NT2/D1 (cell line): ENCODE results near the gene NAV2.

Source experiments
- SUZ12 ChIP-seq: IDR thresholded peaks from 2 replicates; pipeline ENCODE4 v1.6.1; 2011; ENCODE audit not compliant: insufficient read length, insufficient read depth; ENCODE audit errors: extremely low read depth
- YY1 ChIP-seq: IDR thresholded peaks from 2 replicates; pipeline ENCODE4 v1.6.1; 2011; ENCODE audit not compliant: insufficient read length, insufficient read depth
- ZNF274 ChIP-seq: IDR thresholded peaks from 2 replicates; pipeline ENCODE4 v1.6.1; 2011; ENCODE audit warnings: mild to moderate bottlenecking, low read depth, low read length

DNA sequence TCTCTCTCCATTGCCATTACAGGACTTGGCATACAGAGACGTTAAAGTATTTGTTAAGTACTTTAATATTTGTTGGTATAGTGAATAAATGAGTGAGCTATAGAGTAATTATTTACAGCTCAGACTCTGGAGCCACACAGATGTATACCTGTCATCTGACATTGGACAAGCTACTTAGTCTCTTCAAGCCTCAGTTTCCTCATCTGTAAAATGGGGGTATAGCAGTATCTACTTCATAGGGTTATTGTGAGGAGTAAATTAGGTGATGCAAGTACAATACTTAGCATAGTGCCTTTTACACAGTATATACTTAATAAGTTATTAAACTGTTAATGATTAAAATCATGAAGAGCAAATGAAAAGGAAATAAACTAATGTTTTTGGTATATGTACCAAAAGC is 203.2 kb downstream of the NAV2 start:
- TF ChIP-seq YY1 (no peak), SUZ12 (no peak), ZNF274 (no peak)
